ENCODE results near the gene LOXHD1.

Gene LOXHD1

DNA sequence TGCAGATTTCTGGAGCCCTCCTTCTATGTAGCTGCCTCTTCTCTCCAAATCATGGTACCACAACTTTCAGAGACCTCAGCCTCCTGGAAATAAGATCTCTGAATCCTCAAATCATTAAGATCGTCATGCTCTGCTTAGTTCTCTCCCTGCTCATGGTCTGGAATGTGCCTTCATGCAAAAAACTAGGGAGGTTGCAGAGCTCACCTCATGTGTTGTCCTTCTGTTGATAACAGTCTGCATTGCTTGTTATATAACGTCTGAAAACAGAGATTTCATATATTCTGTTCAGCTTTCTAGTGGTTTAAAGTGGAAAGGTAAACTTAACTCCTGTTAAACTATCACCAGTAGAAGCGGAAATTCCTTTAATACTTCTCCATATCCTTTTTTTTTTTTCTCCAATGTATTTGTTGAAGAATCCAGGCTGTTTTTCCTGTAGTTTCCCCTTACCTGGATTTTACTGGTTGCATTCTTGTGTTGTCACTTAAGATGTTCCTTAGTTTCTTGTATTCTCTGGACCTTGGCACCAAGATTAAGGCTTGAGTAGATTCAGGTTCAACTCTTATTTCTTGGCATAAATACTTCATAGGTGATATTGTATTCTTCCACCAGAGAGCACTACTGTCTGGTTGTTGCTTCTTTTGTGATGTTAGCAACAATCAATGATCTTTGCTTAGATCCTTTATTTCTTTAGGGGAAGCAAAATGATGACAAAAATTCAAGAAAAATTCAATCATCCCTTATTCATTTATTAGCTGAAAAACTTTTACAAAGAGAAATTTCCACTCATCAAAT is 211.3 kb downstream of the LOXHD1 start:
- no peak for DNase-seq

DNA sequence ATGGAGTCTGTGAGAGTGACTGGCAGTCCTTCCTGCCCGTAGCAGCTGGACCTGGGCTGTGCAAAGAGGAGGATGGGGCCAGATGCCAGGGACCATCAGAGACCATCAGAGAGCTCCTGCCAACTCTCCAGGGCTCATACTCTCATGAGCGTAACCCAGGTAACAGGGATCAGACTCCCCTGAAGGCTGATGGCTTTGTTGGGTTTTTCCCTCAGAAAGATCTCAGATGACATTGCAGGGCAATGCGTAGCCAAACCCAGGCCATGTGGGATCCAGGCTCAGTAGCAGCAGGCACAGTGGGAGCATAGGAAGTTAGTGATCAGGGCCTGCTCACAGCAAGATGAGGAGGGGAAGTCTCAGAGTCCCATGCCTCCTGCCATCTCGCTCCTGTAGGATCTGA is 218.0 kb downstream of the LOXHD1 start:
- no peak for DNase-seq

DNA sequence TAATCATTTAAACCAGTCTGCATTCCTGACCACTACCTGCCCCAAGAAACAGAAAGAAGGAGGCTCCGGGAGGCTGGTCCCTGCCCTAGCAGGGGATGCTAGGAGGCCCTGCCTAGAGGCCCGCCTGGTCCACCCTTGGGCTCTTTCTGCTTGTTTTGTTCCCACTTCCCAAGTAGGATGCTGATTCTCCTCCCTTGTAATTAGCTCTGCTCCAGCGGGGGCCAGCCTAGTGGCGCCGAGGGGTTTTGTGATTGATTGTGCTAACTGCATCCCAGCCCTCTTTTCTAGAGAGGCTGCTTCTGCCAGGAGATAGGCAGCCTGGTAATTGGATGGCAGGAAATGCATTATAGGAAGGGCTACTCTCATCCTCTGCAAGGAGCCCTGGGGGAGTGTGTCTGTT is 220.0 kb downstream of the LOXHD1 start:
- DNase-seq, result no peak

DNA sequence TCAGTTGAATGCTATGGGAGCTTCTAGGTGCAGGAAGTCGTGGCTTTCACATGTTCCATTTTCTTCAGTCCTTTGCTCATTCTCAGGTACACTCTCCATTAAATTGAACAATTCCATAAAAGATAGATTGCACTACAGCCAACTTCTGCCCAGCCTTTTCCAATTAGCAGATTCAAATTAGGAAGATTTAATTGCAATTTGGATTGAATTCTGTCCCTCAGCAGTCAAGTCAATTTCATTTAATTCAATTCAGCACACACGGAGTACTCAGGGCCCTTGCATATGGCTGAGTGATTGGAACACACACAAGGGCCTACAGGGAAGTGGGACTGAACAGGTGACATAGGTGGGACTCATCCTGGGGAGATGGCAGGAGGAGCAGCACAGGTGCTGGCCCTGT is 220.4 kb downstream of the LOXHD1 start:
- no peak for DNase-seq

DNA sequence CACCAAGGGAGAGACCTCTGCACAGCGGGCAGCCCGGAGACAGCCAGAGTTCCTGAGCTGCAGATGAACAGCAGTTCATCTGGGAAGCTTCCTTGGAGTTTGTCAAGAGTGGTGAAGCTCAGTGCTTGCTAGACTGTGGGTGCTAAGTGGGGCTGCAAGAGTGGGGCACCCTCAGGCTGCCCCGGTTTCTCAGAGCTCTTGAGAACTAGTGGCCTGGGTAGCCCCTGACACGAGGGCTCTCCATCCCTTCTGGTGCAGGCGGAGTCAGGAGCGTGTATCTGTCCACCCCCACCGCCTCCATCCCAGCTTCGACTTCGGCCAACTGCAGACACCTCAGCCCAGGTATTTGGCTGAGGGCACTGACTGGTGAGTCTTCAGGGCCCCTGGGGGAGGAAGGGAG is 222.0 kb downstream of the LOXHD1 start:
- DNase-seq, result no peak

DNA sequence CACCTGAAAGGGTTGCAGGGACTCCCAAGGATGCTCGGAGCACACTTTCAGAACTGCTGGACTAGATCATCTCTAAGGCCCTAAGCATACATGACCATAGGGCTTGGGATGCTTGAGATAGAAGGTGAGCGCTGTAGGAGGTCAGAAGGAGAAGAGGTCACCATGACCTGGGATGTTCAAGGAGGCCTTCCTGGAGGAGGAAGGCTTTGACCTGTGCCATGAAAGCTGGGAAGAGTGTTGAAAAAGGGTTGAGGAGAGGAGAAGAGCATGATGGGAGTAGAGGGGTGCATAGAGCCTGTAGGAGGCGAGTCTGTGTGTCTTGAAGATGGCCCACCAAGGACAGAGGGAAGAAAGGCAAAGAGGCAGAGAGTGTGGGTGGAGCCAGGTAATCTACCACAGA is 222.4 kb downstream of the LOXHD1 start:
- DNase-seq, result no peak

DNA sequence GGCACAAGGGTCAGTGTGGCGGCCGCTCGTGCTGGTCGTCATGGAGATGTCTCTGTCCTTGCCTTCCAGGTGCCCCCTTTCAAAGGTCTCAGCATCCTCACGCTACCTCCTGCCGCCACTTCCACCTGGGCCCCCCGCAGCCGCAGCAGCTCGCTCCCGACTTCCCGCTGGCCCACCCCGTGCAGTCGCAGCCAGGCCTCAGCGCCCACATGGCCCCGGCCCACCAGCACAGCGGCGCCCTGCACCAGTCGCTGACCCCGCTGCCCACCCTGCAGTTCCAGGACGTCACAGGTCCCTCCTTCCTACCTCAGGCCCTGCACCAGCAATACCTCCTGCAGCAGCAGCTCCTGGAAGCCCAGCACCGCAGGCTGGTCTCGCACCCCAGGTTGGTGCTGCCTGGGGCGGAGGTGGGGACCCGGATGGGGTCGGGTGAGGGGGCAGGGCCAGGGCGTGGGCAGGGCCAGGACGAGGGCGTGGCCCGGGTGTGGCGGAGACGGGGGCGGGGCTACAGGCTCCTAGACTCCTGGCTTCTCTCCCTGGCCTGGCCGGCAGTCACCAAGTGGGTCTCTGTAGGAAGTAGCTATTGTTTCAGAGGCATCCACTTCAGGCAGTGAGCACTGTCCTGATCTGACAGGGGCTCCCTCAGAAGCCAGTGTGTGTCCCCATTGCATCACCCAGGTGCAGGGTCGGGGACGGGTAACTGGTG is 223.7 kb downstream of the LOXHD1 start:
- DNase-seq, result no peak

DNA sequence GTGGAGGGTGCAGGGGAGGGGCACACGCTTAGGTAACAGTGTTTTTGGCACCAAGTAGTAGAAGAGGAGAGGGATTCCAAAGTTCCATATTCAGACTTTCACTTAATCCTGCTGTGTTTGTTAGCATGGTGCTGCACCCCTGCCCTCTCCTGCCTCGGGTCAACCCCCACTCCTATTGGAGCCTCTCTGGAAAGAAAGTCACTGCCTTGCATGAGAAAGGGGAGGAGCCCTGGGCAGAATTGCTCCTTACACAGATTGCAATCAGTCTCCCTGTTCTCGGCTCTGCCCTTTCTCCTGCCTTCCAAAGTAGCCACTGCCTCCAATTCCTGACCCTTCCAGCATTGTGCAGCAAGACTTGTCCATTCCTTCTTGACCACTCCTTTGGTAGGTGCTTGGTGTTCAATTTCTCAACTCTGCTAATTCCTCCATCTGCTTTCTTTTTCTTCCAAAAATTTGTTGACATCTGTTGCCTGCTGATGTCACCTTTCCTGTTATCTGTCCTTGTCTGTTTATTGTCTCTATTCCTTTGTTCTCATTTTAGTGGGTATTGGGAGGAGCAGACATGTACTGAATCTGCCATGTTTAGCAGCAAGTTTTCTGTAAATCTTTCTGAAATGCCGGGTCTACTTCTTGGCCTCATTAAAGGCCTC is 225.4 kb downstream of the LOXHD1 start:
- no peak for DNase-seq

DNA sequence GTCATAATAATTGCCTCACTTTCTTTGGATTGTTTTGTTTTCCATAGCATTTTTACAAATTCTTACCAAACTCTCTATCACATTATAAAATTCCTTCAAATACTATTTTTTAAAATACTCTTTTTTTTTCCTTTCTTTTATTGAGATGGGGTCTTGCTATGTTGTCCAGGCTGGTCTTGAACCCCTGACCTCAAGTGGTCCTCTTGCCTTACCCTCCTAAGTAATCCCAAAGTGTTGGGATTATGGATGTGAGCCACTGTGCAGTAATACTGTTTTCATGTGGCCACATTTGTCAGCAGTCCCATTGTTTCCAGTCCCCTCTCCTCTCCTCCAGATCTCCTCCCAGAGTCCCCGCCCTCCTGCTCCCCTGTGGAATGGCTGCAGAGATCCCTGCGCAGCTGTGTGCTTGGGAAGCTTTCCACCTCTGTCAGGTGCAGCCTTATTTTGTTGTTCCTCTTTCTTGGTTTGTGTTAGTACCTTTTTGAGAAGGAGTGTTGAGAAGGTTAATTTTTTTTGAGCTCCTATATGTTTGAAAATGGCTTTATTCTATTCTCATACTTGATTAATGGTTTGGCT is 227.3 kb downstream of the LOXHD1 start:
- no peak for DNase-seq

DNA sequence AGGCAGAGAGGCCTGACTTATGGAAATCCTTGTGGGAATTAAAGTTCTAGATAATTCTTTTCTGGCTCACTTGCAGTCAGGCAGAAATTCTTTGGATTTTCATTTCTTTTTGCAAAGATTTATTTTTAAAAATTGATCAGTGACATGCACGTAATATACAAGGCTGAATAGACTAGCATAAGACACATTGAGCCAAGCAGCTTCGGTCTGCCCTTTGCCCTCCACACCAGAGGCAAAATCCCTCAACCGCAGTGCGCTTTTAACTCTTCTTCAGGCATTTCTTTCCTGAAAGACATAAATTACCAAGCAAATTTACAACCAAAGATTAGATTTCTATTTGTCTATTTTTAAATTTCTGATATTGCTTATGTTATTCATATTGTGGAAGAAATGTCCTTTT is 227.9 kb downstream of the LOXHD1 start:
- no peak for DNase-seq

DNA sequence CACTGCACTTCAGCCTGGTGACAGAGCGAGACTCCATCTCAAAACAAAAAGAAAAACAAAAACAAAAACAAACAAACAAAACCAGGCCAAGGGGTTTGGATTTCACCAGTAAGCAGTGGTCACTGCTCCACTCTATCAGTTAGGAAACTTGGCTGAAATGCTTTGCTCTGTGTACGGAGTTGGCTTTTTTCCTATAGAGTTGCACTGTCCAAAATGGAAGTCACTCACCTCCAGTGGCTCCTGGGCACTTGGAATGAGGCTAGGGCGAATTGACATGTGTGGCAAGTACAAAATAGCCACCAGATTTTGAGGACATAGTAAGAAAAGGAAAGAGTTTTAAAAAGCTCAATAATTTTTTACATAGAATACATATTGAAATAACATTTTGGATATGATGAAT is 228.7 kb downstream of the LOXHD1 start:
- no peak for DNase-seq

DNA sequence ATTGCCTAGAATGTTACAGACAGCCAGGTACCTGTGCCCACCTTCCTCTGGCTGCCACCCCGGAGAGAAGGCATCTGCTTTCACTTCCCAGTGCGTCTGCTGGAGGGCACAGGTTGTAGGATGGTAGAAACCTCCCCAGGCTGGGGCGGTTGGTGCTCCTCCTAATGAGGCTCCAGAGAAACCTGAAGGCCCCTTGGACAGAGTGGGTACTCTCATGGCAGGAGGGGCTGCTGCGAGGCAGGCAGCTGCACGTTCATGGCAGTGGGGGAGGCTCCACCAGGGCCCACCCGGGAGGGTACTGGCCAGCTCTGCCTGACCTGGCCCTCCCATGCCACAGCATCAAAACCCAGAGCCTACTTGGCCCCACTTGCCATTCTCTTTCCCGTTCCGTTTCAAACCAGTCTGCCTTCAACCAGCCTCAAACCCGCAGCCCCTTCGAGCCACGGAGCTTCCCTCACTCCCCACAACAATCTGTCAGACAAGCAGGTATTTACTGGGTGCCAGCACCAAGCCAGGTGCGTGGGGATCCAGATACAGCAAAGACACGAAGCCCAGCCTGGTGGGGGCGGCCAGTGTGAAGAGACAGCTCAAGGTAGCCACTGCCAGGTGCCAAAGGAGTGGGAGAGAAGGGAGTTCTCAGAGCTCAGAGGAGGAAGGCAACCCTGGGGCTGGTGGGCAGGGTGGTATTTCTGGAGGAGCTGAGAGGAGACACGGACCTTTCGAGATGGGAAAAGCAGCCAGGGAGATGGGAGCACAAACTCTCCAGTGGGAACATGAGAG is 229.6 kb downstream of the LOXHD1 start:
- DNase-seq, result no peak
